H1 (cell line): ENCODE results near the gene GDAP2. TPM values are rescaled to one million over a fixed set of nuclear protein-coding genes. Genes with fewer than 3 reads are reported as not detected.

Source experiments
- CTCF ChIA-PET: fragments of 300-600 bp; sonication (Branson Sonifier 250); formaldehyde crosslinking; loops from one replicate; lab custom pipeline; 2021; ENCODE audit not compliant: partially characterized antibody; lab: Charles Lee
- POLR2A ChIA-PET: fragments of 300-600 bp; sonication (Branson Sonifier 250); formaldehyde crosslinking; loops from one replicate; lab custom pipeline; 2021; ENCODE audit warnings: inconsistent platforms; ENCODE audit not compliant: partially characterized antibody; lab: Charles Lee
- DNase-seq, 2 experiments: peaks; one replicate each; pipeline versions ENCODE4 v3.0.0 to v3.0.0-alpha.2; 2010 to 2022; ENCODE audit warnings: low spot score in 2 of 2, low read depth in 1 of 2, mixed read lengths in 1 of 2
- FAIRE-seq: peaks from 2 replicates; lab custom pipeline; 2011; peaks lifted over from hg19 to GRCh38; lab: Jason Lieb, UNC
- H2AFZ ChIP-seq: 2 replicates; pipeline ENCODE4 v1.8.1; 2012; ENCODE audit warnings: low read length, inconsistent platforms
- H2AK5ac ChIP-seq: 2 replicates; pipeline ENCODE4 v1.6.1; 2013; ENCODE audit warnings: low read depth, low read length
- H2BK120ac ChIP-seq: replicated peaks from 2 replicates; pipeline ENCODE3; 2013; ENCODE audit warnings: low read depth, low read length, inconsistent platforms
- H2BK12ac ChIP-seq: 2 replicates; pipeline ENCODE4 v1.6.1; 2013; ENCODE audit warnings: low read depth, low read length
- H2BK15ac ChIP-seq: 2 replicates; pipeline ENCODE4 v1.6.1; 2013; ENCODE audit warnings: low read length
- H2BK20ac ChIP-seq: 2 replicates; pipeline ENCODE4 v1.6.1; 2013; ENCODE audit warnings: low read length
- H2BK5ac ChIP-seq: 2 replicates; pipeline ENCODE4 v1.6.1; 2013; ENCODE audit warnings: low read depth, low read length
- H3K14ac ChIP-seq: 2 replicates; pipeline ENCODE4 v1.6.1; 2013; ENCODE audit warnings: inconsistent platforms; ENCODE audit not compliant: insufficient read length
- H3K18ac ChIP-seq: 2 replicates; pipeline ENCODE4 v1.6.1; 2013; ENCODE audit warnings: low read length; ENCODE audit errors: extremely low read depth
- H3K23ac ChIP-seq: 2 replicates; pipeline ENCODE4 v1.6.1; 2013; ENCODE audit warnings: inconsistent platforms; ENCODE audit not compliant: insufficient read length
- H3K23me2 ChIP-seq: 2 replicates; pipeline ENCODE4 v1.6.1; 2013; ENCODE audit warnings: low read depth, low read length
- H3K27ac ChIP-seq: 2 replicates; pipeline ENCODE4 v1.6.1; 2011; ENCODE audit warnings: low read depth, low read length, inconsistent platforms
- H3K27me3 ChIP-seq, 4 experiments: replicated peaks in 1 of 4; 1 replicate in 1 of 4; 2 replicates in 3 of 4; pipeline versions ENCODE4 v1.6.1 to v1.8.1; 2011 to 2013; ENCODE audit warnings: low read length in 3 of 4, mild to moderate bottlenecking in 3 of 4, inconsistent platforms in 2 of 4, mixed read lengths in 2 of 4, moderate library complexity in 1 of 4; ENCODE audit not compliant: control insufficient read depth in 3 of 4, insufficient read depth in 3 of 4; ENCODE audit errors: extremely low read depth in 1 of 4
- H3K36me3 ChIP-seq, 4 experiments: 2 replicates each; pipeline versions ENCODE4 v1.6.1 to v1.8.1; 2011 to 2013; ENCODE audit warnings: mild to moderate bottlenecking in 4 of 4, low read length in 3 of 4, moderate library complexity in 2 of 4, control low read depth in 1 of 4, inconsistent platforms in 1 of 4; ENCODE audit not compliant: insufficient read depth in 4 of 4, control insufficient read depth in 2 of 4
- H3K4ac ChIP-seq: replicated peaks from 2 replicates; pipeline ENCODE3; 2013; ENCODE audit warnings: low read length, low read depth, mixed read lengths, inconsistent platforms; ENCODE audit not compliant: insufficient read length
- H3K4me1 ChIP-seq, 4 experiments: replicated peaks in 1 of 4; 1 replicate in 1 of 4; 2 replicates in 3 of 4; pipeline versions ENCODE4 v1.6.1 to v1.8.1; 2011 to 2013; ENCODE audit warnings: low read length in 3 of 4, inconsistent platforms in 2 of 4, mixed read lengths in 1 of 4; ENCODE audit not compliant: insufficient read depth in 4 of 4, control insufficient read depth in 3 of 4
- H3K4me2 ChIP-seq, 2 experiments: 2 replicates each; pipeline versions ENCODE4 v1.6.1 to v1.8.1; 2011 to 2013; ENCODE audit warnings: low read depth in 2 of 2, low read length in 2 of 2, control low read depth in 1 of 2, inconsistent platforms in 1 of 2, mild to moderate bottlenecking in 1 of 2; ENCODE audit not compliant: insufficient read depth in 1 of 2
- H3K4me3 ChIP-seq, 4 experiments: fragments of 200-600, 300-600 bp in 1 of 4; sonication (generic), shearing (Covaris generic), sonication (Bioruptor Twin) in 1 of 4; 2 replicates each; pipeline versions ENCODE4 v1.5.1 to v1.8.1; 2011 to 2016; ENCODE audit warnings: low read length in 4 of 4, low read depth in 3 of 4, control low read depth in 2 of 4, inconsistent platforms in 2 of 4, mild to moderate bottlenecking in 2 of 4, mixed read lengths in 1 of 4, moderate library complexity in 1 of 4; ENCODE audit not compliant: insufficient read depth in 2 of 4; ENCODE audit errors: extremely low read depth in 1 of 4
- H3K56ac ChIP-seq: replicated peaks from 2 replicates; pipeline ENCODE3; 2013; ENCODE audit warnings: low read depth, mild to moderate bottlenecking, mixed read lengths, low read length, inconsistent platforms; ENCODE audit not compliant: insufficient read length
- H3K79me1 ChIP-seq: 2 replicates; pipeline ENCODE4 v1.6.1; 2013; ENCODE audit warnings: low read depth, low read length, control low read depth
- H3K79me2 ChIP-seq, 2 experiments: 2 replicates each; pipeline versions ENCODE4 v1.6.1 to v1.8.1; 2012 to 2013; ENCODE audit warnings: low read length in 2 of 2, mild to moderate bottlenecking in 2 of 2, inconsistent platforms in 1 of 2; ENCODE audit not compliant: insufficient read depth in 2 of 2, control insufficient read depth in 1 of 2
- H3K9ac ChIP-seq, 4 experiments: replicated peaks in 1 of 4; 1 replicate in 1 of 4; 2 replicates in 3 of 4; pipeline versions ENCODE4 v1.6.1 to v1.8.1; 2011 to 2013; ENCODE audit warnings: low read depth in 3 of 4, low read length in 3 of 4, control low read depth in 2 of 4, mild to moderate bottlenecking in 2 of 4, moderate library complexity in 2 of 4, inconsistent platforms in 1 of 4; ENCODE audit errors: extremely low read depth in 1 of 4
- H3K9me3 ChIP-seq, 2 experiments: 2 replicates each; pipeline versions ENCODE4 v1.6.1 to v1.8.1; 2012 to 2013; ENCODE audit warnings: mild to moderate bottlenecking in 2 of 2, moderate library complexity in 2 of 2, control low read depth in 1 of 2, inconsistent platforms in 1 of 2, low read depth in 1 of 2, low read length in 1 of 2, mixed read lengths in 1 of 2; ENCODE audit not compliant: insufficient read depth in 2 of 2
- H4K20me1 ChIP-seq, 2 experiments: replicated peaks in 1 of 2; 2 replicates each; pipeline versions ENCODE3 to v1.8.1; 2011 to 2013; ENCODE audit warnings: inconsistent platforms in 2 of 2, low read length in 2 of 2, mild to moderate bottlenecking in 1 of 2; ENCODE audit not compliant: insufficient read depth in 2 of 2, control insufficient read depth in 1 of 2
- H4K5ac ChIP-seq: 2 replicates; pipeline ENCODE4 v1.6.1; 2013; ENCODE audit warnings: low read length, low read depth, mixed read lengths, inconsistent platforms; ENCODE audit not compliant: insufficient read length
- H4K8ac ChIP-seq: 2 replicates; pipeline ENCODE4 v1.8.0; 2013; ENCODE audit warnings: mild to moderate bottlenecking, moderate library complexity, low read length, inconsistent platforms; ENCODE audit not compliant: insufficient read depth; ENCODE audit errors: extremely low read depth
- H4K91ac ChIP-seq: replicated peaks from 2 replicates; pipeline ENCODE3; 2013; ENCODE audit warnings: low read length, mixed read lengths, inconsistent platforms; ENCODE audit not compliant: insufficient read length
- CBX5 ChIP-seq: fragments of 300-800, 300-1000 bp; sonication (generic); IDR thresholded peaks from 2 replicates; pipeline ENCODE4 v1.7.1; 2016; ENCODE audit warnings: antibody characterized with exemption, low read length, low read depth
- JUN ChIP-seq: IDR thresholded peaks from 2 replicates; pipeline ENCODE4 v1.6.1; 2011; ENCODE audit warnings: low read depth, mild to moderate bottlenecking, improper control_type of control experiment, low read length
- RAD21 ChIP-seq, 2 experiments: IDR thresholded peaks in 1 of 2; conservative IDR thresholded peaks in 1 of 2; 2 replicates each; pipeline ENCODE4 v1.6.1; 2011; ENCODE audit warnings: low read depth in 2 of 2, low read length in 2 of 2, improper control_type of control experiment in 1 of 2, inconsistent platforms in 1 of 2, mild to moderate bottlenecking in 1 of 2, moderate library complexity in 1 of 2
- SAP30 ChIP-seq: fragments of 300-600 bp; sonication (generic); IDR thresholded peaks from 2 replicates; pipeline ENCODE4 v1.7.1; 2012; ENCODE audit warnings: low read length, moderate library complexity, mild to moderate bottlenecking, inconsistent platforms; ENCODE audit not compliant: insufficient read depth, insufficient replicate concordance
- TBP ChIP-seq: IDR thresholded peaks from 2 replicates; pipeline ENCODE4 v1.6.1; 2011; ENCODE audit warnings: low read depth, low read length, improper control_type of control experiment
- ZNF274 ChIP-seq: IDR thresholded peaks from 2 replicates; pipeline ENCODE4 v1.7.0; 2012; ENCODE audit warnings: low read length, borderline replicate concordance; ENCODE audit errors: extremely low read depth
- WGBS, 2 experiments: shearing (Covaris generic) in 1 of 2; methylation state at CpG; one replicate each; pipeline versions ENCODE4 v1.1.6 to v1.1.7; 2013 to 2015; ENCODE audit warnings: low lambda C conversion rate in 2 of 2, mixed read lengths in 2 of 2, inconsistent platforms in 1 of 2, low coverage in 1 of 2, missing lambda C conversion rate in 1 of 2; ENCODE audit not compliant: insufficient replicate concordance in 2 of 2, insufficient coverage in 1 of 2, insufficient read length in 1 of 2; ENCODE audit errors: extremely low coverage in 1 of 2, missing lambda C conversion rate in 1 of 2; 5-methylcytosine and 5-hydroxymethylcytosine counted together
- polyA plus RNA-seq, 7 experiments: library from polyadenylated mRNA; depleted of rRNA in 3 of 7; stranded (reverse) in 5 of 7; unstranded in 2 of 7; fragments of >200 nt in 5 of 7; fragments of 200-250 nt in 2 of 7; gene quantifications; 1 replicate in 5 of 7; 2 replicates in 1 of 7; 4 replicates in 1 of 7; pipeline versions ENCODE4 v1.2.1 to v1.2.3, GENCODE V29; 2011 to 2013; ENCODE audit warnings: missing spikeins in 2 of 7, mixed read lengths in 2 of 7
- total RNA-seq: library from RNA; stranded (reverse); fragmentation: NEBNext Ultra II Directional; extraction: Animal tissue kit (Norgen Biotek cat#: 25700); gene quantifications from 2 replicates; pipeline ENCODE4 v1.2.1, GENCODE V29; 2021

GDAP2 gene
- total and polyA plus RNA-seq, 2 of the 8 experiments (the other 6 are each of a cell fraction or from before 2014, with no cell fraction given): 8.6 to 27.8 TPM

DNA sequence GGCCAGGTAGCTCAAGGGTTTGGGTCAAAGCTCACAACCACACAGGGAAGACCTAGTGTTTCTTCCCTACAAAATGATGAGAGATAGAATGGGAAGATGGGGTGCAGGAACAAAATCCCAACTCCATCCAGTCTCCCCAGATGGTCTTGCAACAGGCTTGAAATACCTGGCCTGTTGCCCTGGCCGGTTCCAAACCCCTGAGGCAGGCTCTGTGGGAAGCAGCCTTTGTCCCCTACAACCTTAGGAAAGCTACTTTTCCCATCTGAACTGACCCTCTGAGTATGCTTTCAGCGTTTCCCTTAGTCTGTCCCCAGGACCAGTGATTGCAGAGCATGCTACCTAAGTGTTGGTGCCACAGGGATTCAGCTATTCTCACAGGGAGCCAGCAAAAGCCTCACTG is 104.0 kb downstream of the GDAP2 start:
- H2AFZ ChIP-seq: no peak overlapping the region
- H3K4me2 ChIP-seq: no peak overlapping the region

More for the DNA sequence above, 104.0 kb downstream of the GDAP2 start:
- TF ChIP-seq CBX5 (no peak), ZNF274 (no peak), TBP (no peak), JUN (no peak), RAD21 (IDR thresholded peaks at IDR 0.05 in 1 of 2, conservative IDR thresholded peaks at IDR 0.05 in 1 of 2; ENCODE audit: low read depth in 2 of 2, low read length in 2 of 2) (no peak), SAP30 (no peak)
- Histone ChIP-seq H2BK5ac (no peak overlapping the region), H2BK20ac (no peak overlapping the region), H3K9me3 (peaks cover 15% of the 10 kb centered on the region in 2 experiments; a peak in 3 of 4 replicates), H2BK12ac (no peak overlapping the region), H4K8ac (no peak overlapping the region), H4K5ac (no peak overlapping the region), H2AK5ac (no peak overlapping the region), H3K36me3 (no peaks in the 10 kb centered on the region), H3K27ac (no peak overlapping the region), H3K23me2 (no peaks in the 10 kb centered on the region), H3K4ac (no peak overlapping the region), H2BK15ac (no peak overlapping the region), H3K79me2 (no peaks in the 10 kb centered on the region), H2BK120ac (no peak overlapping the region), H3K9ac (no peak overlapping the region), H3K4me3 (no peak overlapping the region), H3K23ac (no peak overlapping the region), H3K79me1 (no peaks in the 10 kb centered on the region), H3K56ac (no peak overlapping the region), H3K14ac (no peak overlapping the region), H4K91ac (no peak overlapping the region), H3K27me3 (no peaks in the 10 kb centered on the region), H4K20me1 (no peaks in the 10 kb centered on the region), H3K4me1 (no peaks in the 10 kb centered on the region), H3K18ac (no peak overlapping the region)
- POLR2A ChIA-PET: no interaction called here
- no peak for FAIRE-seq
- no peak for DNase-seq
- CTCF ChIA-PET: no interaction called here
- 89% methylated on average over 2 of the region's 2 CpGs; no CpG with 5 or more reads in 1 of the 2 experiments for WGBS, 2 experiments
